ENCODE measurements around the gene SPRR5. TPM values are rescaled to one million over a fixed set of nuclear protein-coding genes. Genes with fewer than 3 reads are reported as not detected.

SPRR5 gene
- total RNA-seq, 4 donors from 2014 or later: not detected

DNA sequence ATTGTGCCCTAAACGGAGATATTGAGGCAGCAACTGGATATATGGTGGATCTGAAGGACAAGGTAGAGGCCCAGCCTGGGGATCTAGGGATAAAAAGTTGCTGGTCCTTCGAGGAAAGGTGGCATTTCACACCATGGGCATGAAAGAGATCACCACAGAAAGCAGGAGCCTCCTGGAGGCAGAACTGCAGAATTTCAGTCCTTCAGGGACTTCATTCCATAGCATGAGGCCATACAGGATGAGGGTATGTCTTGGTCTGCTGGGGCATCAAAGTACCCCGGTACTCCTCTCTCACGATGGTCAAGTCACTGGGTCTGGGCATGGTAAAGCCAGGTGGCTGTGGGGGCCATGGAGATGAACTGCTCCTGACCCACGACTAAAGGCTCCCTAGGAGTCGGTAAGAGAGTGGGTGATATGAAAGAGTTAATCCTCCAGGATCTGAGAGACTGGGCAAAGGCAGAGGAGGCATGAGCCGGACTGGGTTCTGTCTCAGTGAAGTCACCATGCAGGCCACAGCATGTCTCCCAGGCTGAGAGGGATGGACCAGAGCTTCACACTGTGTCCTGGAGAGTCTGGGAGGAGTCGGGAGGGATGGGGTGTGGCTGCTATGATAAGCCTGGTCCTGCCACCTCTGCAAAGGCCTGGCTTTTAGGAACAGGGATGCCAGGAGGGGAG is 5.8 kb upstream of the SPRR5 start:
- no peaks in the 10 kb centered on the region for H3K27me3 ChIP-seq
- intact Hi-C loops (cut with DNase I; ENCODE audit: low total_unique reads): no loop called here
- no peaks in the 10 kb centered on the region for H3K9me3 ChIP-seq
- no peak overlapping the region for H3K27ac ChIP-seq
- no peak for DNase-seq
- H3K36me3 ChIP-seq: no peaks in the 10 kb centered on the region
- TF ChIP-seq POLR2A (IDR thresholded peaks at IDR 0.05): no peak
- TF ChIP-seq, protein P1, sequence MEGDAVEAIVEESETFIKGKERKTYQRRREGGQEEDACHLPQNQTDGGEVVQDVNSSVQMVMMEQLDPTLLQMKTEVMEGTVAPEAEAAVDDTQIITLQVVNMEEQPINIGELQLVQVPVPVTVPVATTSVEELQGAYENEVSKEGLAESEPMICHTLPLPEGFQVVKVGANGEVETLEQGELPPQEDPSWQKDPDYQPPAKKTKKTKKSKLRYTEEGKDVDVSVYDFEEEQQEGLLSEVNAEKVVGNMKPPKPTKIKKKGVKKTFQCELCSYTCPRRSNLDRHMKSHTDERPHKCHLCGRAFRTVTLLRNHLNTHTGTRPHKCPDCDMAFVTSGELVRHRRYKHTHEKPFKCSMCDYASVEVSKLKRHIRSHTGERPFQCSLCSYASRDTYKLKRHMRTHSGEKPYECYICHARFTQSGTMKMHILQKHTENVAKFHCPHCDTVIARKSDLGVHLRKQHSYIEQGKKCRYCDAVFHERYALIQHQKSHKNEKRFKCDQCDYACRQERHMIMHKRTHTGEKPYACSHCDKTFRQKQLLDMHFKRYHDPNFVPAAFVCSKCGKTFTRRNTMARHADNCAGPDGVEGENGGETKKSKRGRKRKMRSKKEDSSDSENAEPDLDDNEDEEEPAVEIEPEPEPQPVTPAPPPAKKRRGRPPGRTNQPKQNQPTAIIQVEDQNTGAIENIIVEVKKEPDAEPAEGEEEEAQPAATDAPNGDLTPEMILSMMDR (IDR thresholded peaks at IDR 0.05): no peak
- H3K4me3 ChIP-seq: no peak overlapping the region
- no peaks in the 10 kb centered on the region for H3K4me1 ChIP-seq

DNA sequence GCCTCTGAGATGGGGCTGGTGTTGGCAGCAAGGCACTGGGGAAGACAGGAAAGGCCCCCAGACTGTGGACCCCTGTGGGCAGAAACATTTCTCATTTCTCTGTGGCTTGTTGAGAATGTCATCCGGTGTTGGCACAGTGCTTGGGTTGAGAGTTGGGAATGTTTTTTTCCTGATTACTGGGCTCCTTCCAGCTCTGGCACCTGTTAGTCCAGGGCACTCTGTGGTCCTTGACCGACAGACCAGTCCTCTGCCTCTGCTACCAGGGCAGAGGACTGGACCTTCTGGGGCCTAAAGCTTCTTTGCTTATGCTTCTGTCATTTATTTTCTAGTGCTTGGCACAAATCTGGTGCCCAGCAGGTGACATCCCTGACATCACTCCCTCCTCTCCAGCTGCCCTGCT is 4.8 kb upstream of the SPRR5 start:
- TF ChIP-seq, protein P1 (IDR thresholded peaks at IDR 0.05): no peak
- no peak for TF ChIP-seq POLR2A (IDR thresholded peaks at IDR 0.05)
- Histone ChIP-seq H3K27ac (no peak overlapping the region), H3K4me1 (no peaks in the 10 kb centered on the region), H3K4me3 (no peak overlapping the region), H3K27me3 (no peaks in the 10 kb centered on the region), H3K9me3 (no peaks in the 10 kb centered on the region), H3K36me3 (no peaks in the 10 kb centered on the region)
- DNase-seq: no peak
- intact Hi-C loops (cut with DNase I; ENCODE audit: low total_unique reads): no loop called here

- Histone ChIP-seq H3K27ac (no peak overlapping the region), H3K36me3 (no peaks in the 10 kb centered on the region), H3K27me3 (no peaks in the 10 kb centered on the region), H3K9me3 (no peaks in the 10 kb centered on the region), H3K4me1 (no peaks in the 10 kb centered on the region), H3K4me3 (no peak overlapping the region)
- no peak for DNase-seq
- intact Hi-C loops (cut with DNase I; ENCODE audit: low total_unique reads): no loop called here
- TF ChIP-seq POLR2A (IDR thresholded peaks at IDR 0.05): no peak
- TF ChIP-seq, protein P1 (IDR thresholded peaks at IDR 0.05): no peak
Observed at GRCh38 chr1:152946248-152946647, 758 bp upstream of the SPRR5 start.

- no peaks in the 10 kb centered on the region for H3K36me3 ChIP-seq
- intact Hi-C loops (cut with DNase I; ENCODE audit: low total_unique reads): no loop called here
- H3K9me3 ChIP-seq: no peaks in the 10 kb centered on the region
- TF ChIP-seq POLR2A (IDR thresholded peaks at IDR 0.05): no peak
- TF ChIP-seq, protein P1 (IDR thresholded peaks at IDR 0.05): no peak
- H3K27ac ChIP-seq: no peak overlapping the region
- H3K27me3 ChIP-seq: no peaks in the 10 kb centered on the region
- H3K4me3 ChIP-seq: no peak overlapping the region
- H3K4me1 ChIP-seq: no peaks in the 10 kb centered on the region
- no peak for DNase-seq
Observed at GRCh38 chr1:152951711-152952110, 4.7 kb downstream of the SPRR5 start.

DNA sequence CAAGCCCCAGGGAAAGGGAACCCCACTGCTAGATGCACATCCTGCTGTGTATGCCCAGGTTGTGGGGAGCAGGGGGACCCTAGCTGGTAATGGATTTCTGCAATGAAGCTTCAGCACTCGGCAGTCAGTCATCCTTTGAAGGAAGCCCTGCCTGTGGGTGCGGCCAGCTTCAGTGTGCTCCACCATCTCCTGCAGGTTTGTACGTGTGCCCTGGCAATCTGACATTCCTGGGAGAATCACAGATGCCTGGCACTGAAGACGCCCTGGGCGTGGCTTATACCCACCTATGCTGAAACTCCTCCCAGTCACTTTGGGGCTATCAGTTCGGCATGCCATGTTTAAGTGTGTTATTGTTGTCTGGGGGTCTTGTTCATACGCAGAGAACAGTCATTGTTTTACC is 6.8 kb downstream of the SPRR5 start:
- no peak overlapping the region for H3K4me3 ChIP-seq
- intact Hi-C loops (cut with DNase I; ENCODE audit: low total_unique reads): no loop called here
- no peak overlapping the region for H3K27ac ChIP-seq
- H3K36me3 ChIP-seq: no peaks in the 10 kb centered on the region
- no peaks in the 10 kb centered on the region for H3K4me1 ChIP-seq
- H3K9me3 ChIP-seq: no peaks in the 10 kb centered on the region
- no peak for DNase-seq
- no peaks in the 10 kb centered on the region for H3K27me3 ChIP-seq
- TF ChIP-seq, protein P1 (IDR thresholded peaks at IDR 0.05): no peak
- TF ChIP-seq POLR2A (IDR thresholded peaks at IDR 0.05): no peak

Measured in uterus (tissue), 4 donors.